ENCODE results near the gene CLMP.
A peak's percentile ranks its signal among the peaks of the same experiment; 100 is the strongest.
"Not testable (repeated sequence)": the region's sequence is repeated elsewhere in the genome, so short reads cannot be mapped to it uniquely, and the experiment has no call there.

CLMP gene

DNA sequence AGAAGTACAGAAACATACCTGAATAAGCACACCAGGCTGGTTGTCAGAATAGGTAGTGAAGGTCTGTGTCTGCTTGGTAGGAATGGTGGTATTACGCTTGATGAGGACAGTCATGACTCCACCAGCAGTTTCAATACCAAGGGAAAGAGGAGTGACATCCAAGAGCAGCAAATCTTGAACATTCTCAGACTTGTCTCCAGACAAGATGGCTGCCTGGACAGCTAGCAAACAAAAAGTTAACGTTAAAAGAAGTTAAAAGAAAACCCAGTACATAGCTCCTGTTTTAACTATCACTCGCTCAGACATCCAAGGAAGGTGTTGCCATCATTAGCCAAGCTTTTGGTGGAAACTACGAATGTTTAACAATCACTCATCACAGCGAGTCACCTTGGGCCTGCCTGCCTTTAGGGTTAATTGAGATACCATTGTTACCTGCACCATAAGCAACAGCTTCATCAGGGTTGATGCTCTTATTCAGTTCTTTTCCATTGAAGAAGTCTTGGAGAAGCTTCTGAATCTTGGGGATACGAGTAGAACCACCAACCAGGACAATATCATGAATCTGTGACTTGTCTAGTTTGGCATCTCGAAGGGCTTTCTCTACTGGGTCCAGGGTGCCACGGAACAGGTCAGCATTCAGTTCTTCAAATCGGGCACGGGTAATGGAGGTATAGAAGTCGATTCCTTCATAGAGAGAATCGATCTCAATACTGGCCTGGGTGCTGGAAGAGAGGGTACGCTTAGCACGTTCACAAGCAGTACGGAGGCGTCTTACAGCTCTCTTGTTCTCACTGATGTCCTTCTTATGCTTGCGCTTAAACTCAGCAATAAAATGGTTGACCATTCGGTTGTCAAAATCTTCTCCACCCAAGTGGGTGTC, 135.8 kb downstream of the CLMP start:
- Histone ChIP-seq H3K4me3 (ENCODE audit: insufficient read depth in 1 of 2, low read depth in 1 of 2, low read length in 2 of 2) (peak overlapping the region in 1 of 2 experiments; percentile 97), H3K9ac (ENCODE audit: low read length) (peak overlapping the region; percentile 99), H3K36me3 (ENCODE audit: control insufficient read depth in 1 of 2, insufficient read depth in 2 of 2, low read depth in 1 of 2, low read length in 2 of 2) (peaks cover 23 to 69% of the 10 kb centered on the region in 2 experiments), H3K4me2 (ENCODE audit: low read length, poor library complexity, severe bottlenecking) (peak overlapping the region; percentile 95)
- not testable (repeated sequence) for H3K14ac ChIP-seq (ENCODE audit: low read length in 2 of 2); H3K4ac ChIP-seq (ENCODE audit: low read depth in 1 of 2, low read length in 2 of 2); H4K91ac ChIP-seq (ENCODE audit: low read length); H3K27ac ChIP-seq (ENCODE audit: low read length, poor library complexity, severe bottlenecking); H2AFZ ChIP-seq (ENCODE audit: low read depth, low read length); DNase-seq; H4K8ac ChIP-seq (ENCODE audit: low read length); H2BK120ac ChIP-seq (ENCODE audit: low read depth, low read length); H3K18ac ChIP-seq (ENCODE audit: low read depth in 1 of 2, low read length in 2 of 2); H3K27me3 ChIP-seq (ENCODE audit: control insufficient read depth in 1 of 2, insufficient read depth in 1 of 2, low read length in 2 of 2); H2BK12ac ChIP-seq (ENCODE audit: low read length in 2 of 2); H3K4me1 ChIP-seq (ENCODE audit: control insufficient read depth, insufficient read depth, low read depth, low read length); H3K9me3 ChIP-seq (ENCODE audit: control insufficient read depth, low read length); H3K79me1 ChIP-seq (replicated peaks; ENCODE audit: low read length, poor library complexity, severe bottlenecking); H2BK15ac ChIP-seq (ENCODE audit: low read depth, poor library complexity, severe bottlenecking); H2BK5ac ChIP-seq (ENCODE audit: low read depth, low read length, poor library complexity, severe bottlenecking); H2AK5ac ChIP-seq (ENCODE audit: low read length, severe bottlenecking); H3K23ac ChIP-seq (ENCODE audit: low read length in 2 of 2)
- 55% methylated on average over 18 of the region's 18 CpGs for WGBS

DNA sequence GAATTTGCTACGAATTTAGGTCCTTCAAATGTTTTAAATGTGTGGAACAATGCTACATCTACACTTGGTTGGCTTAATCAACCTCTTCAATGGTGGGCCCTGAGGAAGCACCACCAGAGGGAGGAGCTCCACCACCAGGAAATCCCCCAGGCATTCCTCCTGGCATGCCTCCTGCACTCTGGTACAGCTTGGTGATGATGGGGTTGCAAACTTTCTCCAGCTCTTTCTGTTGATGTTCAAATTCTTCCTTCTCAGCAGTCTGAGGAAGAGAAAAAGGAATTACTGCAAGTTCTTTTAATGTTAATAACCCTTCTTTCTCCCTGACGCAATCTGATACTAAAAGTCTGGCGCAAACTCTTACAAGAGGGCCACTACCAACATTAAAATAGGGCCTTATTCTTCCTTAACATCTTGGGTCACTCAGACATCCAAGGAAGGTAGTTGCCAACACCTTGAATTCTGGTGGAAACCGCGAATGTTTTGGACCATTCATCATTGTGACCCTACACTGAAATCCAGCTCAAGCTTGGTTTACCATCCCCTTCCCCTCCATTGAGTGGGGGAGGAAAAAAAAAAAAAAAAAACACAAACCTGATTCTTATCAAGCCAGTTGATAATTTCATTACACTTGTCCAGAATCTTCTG, 137.3 kb downstream of the CLMP start:
- Histone ChIP-seq H2BK15ac (ENCODE audit: low read depth, poor library complexity, severe bottlenecking) (no peak overlapping the region), H3K27ac (ENCODE audit: low read length, poor library complexity, severe bottlenecking) (no peak overlapping the region), H3K4me3 (ENCODE audit: insufficient read depth in 1 of 2, low read depth in 1 of 2, low read length in 2 of 2) (peak overlapping the region in 1 of 2 experiments; percentile 97), H4K8ac (ENCODE audit: low read length) (no peak overlapping the region), H2AFZ (ENCODE audit: low read depth, low read length) (no peak overlapping the region), H3K36me3 (ENCODE audit: control insufficient read depth in 1 of 2, insufficient read depth in 2 of 2, low read depth in 1 of 2, low read length in 2 of 2) (peaks cover 25 to 79% of the 10 kb centered on the region in 2 experiments), H3K79me1 (replicated peaks; ENCODE audit: low read length, poor library complexity, severe bottlenecking) (no peaks in the 10 kb centered on the region), H3K23ac (ENCODE audit: low read length in 2 of 2) (no peak overlapping the region), H3K27me3 (ENCODE audit: control insufficient read depth in 1 of 2, insufficient read depth in 1 of 2, low read length in 2 of 2) (no peaks in the 10 kb centered on the region), H3K4me2 (ENCODE audit: low read length, poor library complexity, severe bottlenecking) (no peak overlapping the region), H3K4me1 (ENCODE audit: control insufficient read depth, insufficient read depth, low read depth, low read length) (peaks cover 3% of the 10 kb centered on the region), H3K9ac (ENCODE audit: low read length) (peak overlapping the region; percentile 99), H3K14ac (ENCODE audit: low read length in 2 of 2) (no peak overlapping the region), H2BK120ac (ENCODE audit: low read depth, low read length) (no peak overlapping the region), H3K9me3 (ENCODE audit: control insufficient read depth, low read length) (no peaks in the 10 kb centered on the region), H2BK5ac (ENCODE audit: low read depth, low read length, poor library complexity, severe bottlenecking) (no peak overlapping the region), H2AK5ac (ENCODE audit: low read length, severe bottlenecking) (no peak overlapping the region), H3K18ac (ENCODE audit: low read depth in 1 of 2, low read length in 2 of 2) (no peak overlapping the region), H4K91ac (ENCODE audit: low read length) (no peak overlapping the region), H3K4ac (ENCODE audit: low read depth in 1 of 2, low read length in 2 of 2) (no peak overlapping the region), H2BK12ac (ENCODE audit: low read length in 2 of 2) (no peak overlapping the region)
- no peak for DNase-seq
- 88% methylated on average over 4 of the region's 5 CpGs for WGBS

DNA sequence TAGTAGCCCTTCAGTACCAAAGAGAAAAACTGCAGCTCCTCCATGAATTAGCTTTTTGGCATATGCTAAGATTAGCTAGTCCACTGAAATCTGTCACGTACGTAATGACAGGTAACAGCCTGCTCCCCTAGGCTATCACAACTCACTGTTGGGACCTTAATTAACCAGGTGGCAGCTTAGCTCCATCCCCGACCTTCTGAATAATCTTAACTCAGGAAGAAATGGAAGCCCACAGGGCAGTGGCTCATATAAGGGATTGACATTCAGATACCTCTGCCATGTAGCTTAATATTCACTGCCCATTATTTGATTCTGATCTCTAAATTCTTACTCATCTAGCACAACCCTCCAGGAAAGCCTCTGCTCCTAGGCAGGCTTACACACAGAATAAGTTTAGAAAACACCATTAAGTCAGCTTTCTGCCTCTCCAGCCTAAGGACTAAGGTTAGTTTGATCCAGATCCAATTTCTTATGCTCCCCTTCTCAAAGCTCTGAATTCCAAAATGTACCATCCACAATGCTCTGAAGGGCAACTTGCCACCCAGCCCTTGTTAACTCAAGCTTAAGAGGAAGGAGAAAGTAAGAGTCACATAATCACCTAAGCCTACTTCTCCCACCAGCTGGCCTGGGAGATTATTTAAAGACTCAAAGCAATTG, 138.1 kb downstream of the CLMP start:
- WGBS, result 86% methylated on average over 3 of the region's 3 CpGs

More for the DNA sequence above, 138.1 kb downstream of the CLMP start:
- Histone ChIP-seq H3K23ac (ENCODE audit: low read length in 2 of 2) (no peak overlapping the region), H2BK15ac (ENCODE audit: low read depth, poor library complexity, severe bottlenecking) (no peak overlapping the region), H3K14ac (ENCODE audit: low read length in 2 of 2) (no peak overlapping the region), H2BK120ac (ENCODE audit: low read depth, low read length) (no peak overlapping the region), H2AFZ (ENCODE audit: low read depth, low read length) (no peak overlapping the region), H3K4me1 (ENCODE audit: control insufficient read depth, insufficient read depth, low read depth, low read length) (peaks cover 3% of the 10 kb centered on the region), H3K27ac (ENCODE audit: low read length, poor library complexity, severe bottlenecking) (peak overlapping the region; percentile 28), H3K4me2 (ENCODE audit: low read length, poor library complexity, severe bottlenecking) (no peak overlapping the region), H3K9ac (ENCODE audit: low read length) (peak overlapping the region; percentile 99), H2BK5ac (ENCODE audit: low read depth, low read length, poor library complexity, severe bottlenecking) (no peak overlapping the region), H3K27me3 (ENCODE audit: control insufficient read depth in 1 of 2, insufficient read depth in 1 of 2, low read length in 2 of 2) (no peaks in the 10 kb centered on the region), H3K9me3 (ENCODE audit: control insufficient read depth, low read length) (no peaks in the 10 kb centered on the region), H4K91ac (ENCODE audit: low read length) (no peak overlapping the region), H3K4ac (ENCODE audit: low read depth in 1 of 2, low read length in 2 of 2) (no peak overlapping the region), H4K8ac (ENCODE audit: low read length) (no peak overlapping the region), H3K18ac (ENCODE audit: low read depth in 1 of 2, low read length in 2 of 2) (no peak overlapping the region), H2AK5ac (ENCODE audit: low read length, severe bottlenecking) (no peak overlapping the region), H3K36me3 (ENCODE audit: control insufficient read depth in 1 of 2, insufficient read depth in 2 of 2, low read depth in 1 of 2, low read length in 2 of 2) (peaks cover 25 to 79% of the 10 kb centered on the region in 2 experiments), H3K79me1 (replicated peaks; ENCODE audit: low read length, poor library complexity, severe bottlenecking) (no peaks in the 10 kb centered on the region), H2BK12ac (ENCODE audit: low read length in 2 of 2) (no peak overlapping the region), H3K4me3 (ENCODE audit: insufficient read depth in 1 of 2, low read depth in 1 of 2, low read length in 2 of 2) (no peak overlapping the region)
- DNase-seq, result no peak
